Stromal cell of bone marrow (primary cell): Measurements from ENCODE around the gene TNPO3.

ENCODE experiments used
- DNase-seq: peaks from one replicate; pipeline ENCODE4 v3.0.0-alpha.2; 2012; ENCODE audit warnings: low read depth

The TNPO3 gene

GRCh38 chr7:129054438-129055293, at the start of gene TNPO3:
Gene TNPO3 (minus strand): TSS chr7:129055111. CDS start chr7:129054770, 341 bp downstream.
- peak; percentile 82 for DNase-seq

GRCh38 chr7:129103561-129104324, 48.8 kb upstream of the TNPO3 start:
- no peak for DNase-seq

- no peak for DNase-seq
Measured at GRCh38 chr7:129101746-129102145, 46.8 kb upstream of the TNPO3 start.

GRCh38 chr7:129100827-129101166, 45.9 kb upstream of the TNPO3 start:
- DNase-seq: no peak

- no peak for DNase-seq
Measured at GRCh38 chr7:129098409-129099084, 43.6 kb upstream of the TNPO3 start.

GRCh38 chr7:129095258-129095657, 40.3 kb upstream of the TNPO3 start:
- DNase-seq: no peak

- DNase-seq: no peak
Measured at GRCh38 chr7:129094501-129094900, 39.6 kb upstream of the TNPO3 start.

- DNase-seq: no peak
Measured at GRCh38 chr7:129093867-129094456, 39.1 kb upstream of the TNPO3 start.

GRCh38 chr7:129091484-129092002, 36.6 kb upstream of the TNPO3 start:
- DNase-seq: peak; percentile 29

- DNase-seq: no peak
Measured at GRCh38 chr7:129090300-129090907, 35.5 kb upstream of the TNPO3 start.

GRCh38 chr7:129089521-129090212, 34.8 kb upstream of the TNPO3 start:
- DNase-seq: no peak

- DNase-seq: no peak
Measured at GRCh38 chr7:129084801-129085551, 30.1 kb upstream of the TNPO3 start.

- no peak for DNase-seq
Measured at GRCh38 chr7:129083525-129083924, 28.6 kb upstream of the TNPO3 start.

GRCh38 chr7:129078455-129078854, 23.5 kb upstream of the TNPO3 start:
- DNase-seq: no peak

- no peak for DNase-seq
Measured at GRCh38 chr7:129076886-129077285, 22.0 kb upstream of the TNPO3 start.

GRCh38 chr7:129074994-129075393, 20.1 kb upstream of the TNPO3 start:
- no peak for DNase-seq

GRCh38 chr7:129074361-129074871, 19.5 kb upstream of the TNPO3 start:
- DNase-seq: no peak

GRCh38 chr7:129073738-129074137, 18.8 kb upstream of the TNPO3 start:
- no peak for DNase-seq

GRCh38 chr7:129073204-129073603, 18.3 kb upstream of the TNPO3 start:
- no peak for DNase-seq

- no peak for DNase-seq
Measured at GRCh38 chr7:129072479-129073011, 17.6 kb upstream of the TNPO3 start.
